IPS-18a (cell line): ENCODE measurements around the gene FBXL13.
"Not testable (repeated sequence)": the region's sequence is repeated elsewhere in the genome, so short reads cannot be mapped to it uniquely, and the experiment has no call there.

Source experiments
- H3K27ac ChIP-seq: one replicate; pipeline ENCODE4 v1.5.1; 2013; ENCODE audit warnings: low read length
- H3K27me3 ChIP-seq: one replicate; pipeline ENCODE4 v1.6.1; 2013; ENCODE audit warnings: mild to moderate bottlenecking, low read length; ENCODE audit not compliant: control insufficient read depth, insufficient read depth
- H3K36me3 ChIP-seq: one replicate; pipeline ENCODE4 v1.6.1; 2013; ENCODE audit warnings: low read depth, low read length; ENCODE audit not compliant: control insufficient read depth
- H3K4me1 ChIP-seq: one replicate; pipeline ENCODE4 v1.6.1; 2013; ENCODE audit warnings: low read depth, low read length; ENCODE audit not compliant: control insufficient read depth
- H3K4me3 ChIP-seq: one replicate; pipeline ENCODE4 v1.5.1; 2013; ENCODE audit warnings: low read length
- H3K9ac ChIP-seq: one replicate; pipeline ENCODE4 v1.6.1; 2013; ENCODE audit warnings: mild to moderate bottlenecking, low read length, moderate library complexity
- H3K9me3 ChIP-seq: one replicate; pipeline ENCODE4 v1.6.1; 2013; ENCODE audit warnings: low read depth, low read length; ENCODE audit not compliant: control insufficient read depth

Gene FBXL13

GRCh38 chr7:103074519-103075336 is at the start of gene FBXL13, which contains the start of gene ARMC10:
FBXL13 (minus strand) TSS chr7:103074796.
ARMC10 (plus strand) TSS chr7:103075140; CDS start chr7:103075273, 133 bp downstream.
- H3K4me3 ChIP-seq = peak within 1 kb of the TSS; percentile 97
- no peaks in the 10 kb centered on the region for H3K27me3 ChIP-seq
- peak within 1 kb of the TSS; percentile 51 for H3K27ac ChIP-seq
- no peaks in the 10 kb centered on the region for H3K36me3 ChIP-seq
- no peaks in the 10 kb centered on the region for H3K4me1 ChIP-seq
- H3K9ac ChIP-seq = peak within 1 kb of the TSS; percentile 87
- no peaks in the 10 kb centered on the region for H3K9me3 ChIP-seq

GRCh38 chr7:103123529-103123928 is 48.9 kb upstream of the FBXL13 start:
- no peaks in the 10 kb centered on the region for H3K27me3 ChIP-seq
- H3K9ac ChIP-seq = no peak overlapping the region
- no peaks in the 10 kb centered on the region for H3K9me3 ChIP-seq
- H3K4me3 ChIP-seq = no peak overlapping the region
- peaks cover 27% of the 10 kb centered on the region for H3K36me3 ChIP-seq
- H3K27ac ChIP-seq = no peak overlapping the region
- no peaks in the 10 kb centered on the region for H3K4me1 ChIP-seq

DNA sequence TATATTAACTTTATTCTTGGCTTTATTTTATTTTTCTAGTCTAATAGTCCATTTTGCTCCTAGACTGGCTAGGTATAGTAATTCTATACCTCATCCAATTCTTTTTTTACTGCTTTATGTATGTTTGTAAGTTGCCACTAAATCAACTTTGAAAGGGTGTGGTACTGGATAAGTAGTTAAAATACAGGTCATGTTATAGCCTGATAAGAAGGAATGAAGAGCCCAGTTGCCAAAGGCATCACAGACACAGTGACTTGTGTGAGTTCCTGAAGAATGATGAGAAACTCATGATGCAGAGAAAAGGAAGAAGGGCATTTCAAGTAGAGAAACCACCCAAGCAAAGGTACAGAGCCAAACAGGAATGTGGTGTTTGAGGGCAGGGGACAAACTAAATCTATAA is 47.0 kb upstream of the FBXL13 start:
- Histone ChIP-seq H3K4me1 (no peaks in the 10 kb centered on the region), H3K36me3 (peaks cover 19% of the 10 kb centered on the region), H3K4me3 (no peak overlapping the region), H3K9ac (no peak overlapping the region), H3K27ac (no peak overlapping the region), H3K27me3 (no peaks in the 10 kb centered on the region), H3K9me3 (no peaks in the 10 kb centered on the region)

DNA sequence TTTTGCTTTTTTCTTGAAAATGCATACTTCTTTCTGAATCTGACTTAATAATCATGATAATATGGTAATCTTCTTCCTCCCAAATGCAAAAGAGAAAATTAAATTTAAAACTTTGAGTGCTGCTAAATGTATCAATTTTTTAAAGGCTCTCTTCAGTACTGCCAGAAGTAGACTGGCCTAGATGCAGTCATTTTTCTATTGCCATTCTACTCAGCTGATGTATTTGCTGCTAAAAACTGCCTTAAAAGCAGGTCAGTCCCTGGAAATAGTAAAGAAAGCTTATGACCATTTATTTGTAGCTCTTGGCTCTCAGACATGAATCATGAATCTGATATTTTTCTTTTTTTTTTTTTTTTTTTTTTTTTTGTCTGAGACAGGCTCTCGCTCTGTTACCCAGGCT is 45.8 kb upstream of the FBXL13 start:
- H3K4me1 ChIP-seq = no peaks in the 10 kb centered on the region
- no peak overlapping the region for H3K27ac ChIP-seq
- H3K9me3 ChIP-seq = no peaks in the 10 kb centered on the region
- no peak overlapping the region for H3K4me3 ChIP-seq
- no peaks in the 10 kb centered on the region for H3K27me3 ChIP-seq
- no peak overlapping the region for H3K9ac ChIP-seq
- H3K36me3 ChIP-seq = peaks cover 15% of the 10 kb centered on the region

DNA sequence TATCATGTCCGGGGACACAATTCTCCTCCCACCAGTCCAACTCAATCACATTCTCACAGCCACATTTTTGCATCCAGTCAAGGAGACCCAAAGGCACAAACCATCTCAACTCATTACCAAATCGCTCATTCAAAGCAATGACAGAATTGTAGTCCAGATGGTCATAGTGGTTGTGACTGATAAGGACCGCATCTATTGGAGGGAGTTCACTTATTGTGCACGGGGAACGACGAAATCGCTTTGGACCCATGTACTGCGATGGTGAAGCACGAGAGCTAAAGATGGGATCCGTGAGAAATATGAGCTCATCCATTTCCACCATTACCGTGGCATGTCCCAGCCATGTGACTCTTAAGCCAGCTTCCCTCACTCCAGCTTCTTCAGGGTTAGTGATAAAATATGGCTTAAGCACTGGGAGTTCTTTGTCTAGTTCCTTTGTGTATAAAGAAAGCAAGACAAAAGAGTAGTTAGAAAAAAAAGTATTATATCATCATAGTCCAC is 45.2 kb upstream of the FBXL13 start:
- Histone ChIP-seq H3K9ac (no peak overlapping the region), H3K4me1 (no peaks in the 10 kb centered on the region), H3K36me3 (peaks cover 15% of the 10 kb centered on the region), H3K27me3 (no peaks in the 10 kb centered on the region), H3K4me3 (no peak overlapping the region), H3K27ac (no peak overlapping the region), H3K9me3 (no peaks in the 10 kb centered on the region)

- Histone ChIP-seq H3K4me3 (no peak overlapping the region), H3K9me3 (no peaks in the 10 kb centered on the region), H3K4me1 (no peaks in the 10 kb centered on the region), H3K27me3 (no peaks in the 10 kb centered on the region), H3K9ac (no peak overlapping the region), H3K27ac (no peak overlapping the region), H3K36me3 (peaks cover 15% of the 10 kb centered on the region)
Measured at GRCh38 chr7:103117465-103117864, 42.9 kb upstream of the FBXL13 start.

DNA sequence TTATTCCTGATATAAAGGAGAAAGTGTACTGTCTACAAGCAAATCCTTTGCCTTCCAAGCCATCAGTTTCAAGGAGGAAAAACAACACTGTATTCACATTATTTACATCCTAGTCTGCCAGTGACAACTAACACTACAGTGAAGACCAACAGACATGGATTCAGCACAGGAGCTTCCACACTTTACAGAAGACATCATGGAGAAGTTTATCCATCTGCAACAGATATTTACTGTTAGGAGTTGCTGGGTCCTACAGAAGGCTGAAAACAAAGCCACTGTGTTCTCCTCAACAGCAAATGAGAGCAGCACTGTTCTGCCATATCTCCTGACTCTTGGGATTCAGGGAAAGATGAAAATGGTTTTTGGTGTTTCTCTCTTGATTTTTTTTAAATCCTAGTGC is 42.4 kb upstream of the FBXL13 start:
- Histone ChIP-seq H3K27me3 (no peaks in the 10 kb centered on the region), H3K36me3 (peaks cover 15% of the 10 kb centered on the region), H3K4me1 (no peaks in the 10 kb centered on the region)

DNA sequence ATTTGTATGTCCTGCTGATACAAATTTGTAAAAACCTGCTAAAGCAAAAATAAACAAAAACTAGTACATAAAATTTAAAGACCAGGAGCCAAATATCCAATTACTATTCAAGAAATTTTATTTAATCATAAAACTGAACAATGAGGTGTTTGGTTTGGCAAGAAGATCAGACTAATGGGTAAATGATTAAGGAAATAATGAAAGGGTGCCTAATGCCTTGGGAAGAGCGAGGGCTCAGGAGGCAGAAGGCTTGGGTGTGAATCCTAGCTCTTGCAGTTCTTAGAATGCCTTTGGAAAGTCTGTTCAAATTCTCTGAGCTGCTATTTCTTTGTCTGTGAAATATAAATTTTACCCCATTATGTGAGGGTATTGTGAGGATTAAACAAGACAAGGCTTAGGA is 41.9 kb upstream of the FBXL13 start:
- H3K4me3 ChIP-seq = no peak overlapping the region
- H3K9me3 ChIP-seq = no peaks in the 10 kb centered on the region
- peaks cover 15% of the 10 kb centered on the region for H3K36me3 ChIP-seq
- no peak overlapping the region for H3K9ac ChIP-seq
- no peaks in the 10 kb centered on the region for H3K27me3 ChIP-seq
- no peak overlapping the region for H3K27ac ChIP-seq
- H3K4me1 ChIP-seq = no peaks in the 10 kb centered on the region

More for the DNA sequence above, 42.4 kb upstream of the FBXL13 start:
- no peak overlapping the region for H3K4me3 ChIP-seq
- no peak overlapping the region for H3K27ac ChIP-seq
- no peak overlapping the region for H3K9ac ChIP-seq
- H3K9me3 ChIP-seq = no peaks in the 10 kb centered on the region

DNA sequence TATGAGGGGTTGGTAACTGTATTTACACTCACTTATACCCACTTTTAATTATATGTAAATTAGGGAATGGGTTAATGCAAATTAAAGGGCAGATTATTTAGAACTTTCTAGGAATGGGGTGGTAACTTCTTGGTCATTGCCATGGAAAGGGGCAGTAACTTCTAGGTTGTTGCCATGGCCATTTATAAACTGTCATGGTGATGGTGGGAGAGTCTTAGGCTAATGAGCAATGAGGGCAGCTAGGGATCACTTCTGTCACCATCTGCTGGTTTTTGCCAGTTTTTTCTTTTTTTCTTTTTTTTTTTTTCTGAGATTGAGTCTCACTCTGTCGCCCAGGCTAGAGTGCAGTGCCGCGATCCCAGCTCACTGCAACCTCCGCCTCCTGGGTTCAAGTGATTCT is 41.2 kb upstream of the FBXL13 start:
- H3K9ac ChIP-seq = no peak overlapping the region
- no peaks in the 10 kb centered on the region for H3K4me1 ChIP-seq
- H3K36me3 ChIP-seq = peaks cover 11% of the 10 kb centered on the region
- H3K4me3 ChIP-seq = no peak overlapping the region
- no peaks in the 10 kb centered on the region for H3K27me3 ChIP-seq
- H3K9me3 ChIP-seq = no peaks in the 10 kb centered on the region
- H3K27ac ChIP-seq = no peak overlapping the region

DNA sequence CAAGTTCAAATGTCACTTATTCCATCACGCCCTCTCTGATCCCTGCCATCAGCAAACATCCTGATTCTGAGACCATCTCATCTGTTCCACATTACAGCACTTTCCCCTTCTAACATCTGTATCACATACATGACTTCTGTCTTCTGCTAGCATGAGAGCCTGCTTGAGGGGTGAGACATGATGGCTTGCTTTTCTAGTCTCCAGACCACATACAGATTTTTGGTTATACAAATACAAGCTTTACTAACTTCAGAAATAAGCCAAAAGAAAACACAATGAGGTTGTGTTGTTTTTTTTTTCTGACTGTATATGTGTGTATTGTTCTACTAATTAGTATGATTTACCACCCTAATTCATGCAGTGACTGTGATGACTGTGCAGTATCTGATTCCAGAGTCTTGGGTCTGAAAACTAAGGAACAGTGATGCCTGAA is 40.0 kb upstream of the FBXL13 start:
- no peaks in the 10 kb centered on the region for H3K27me3 ChIP-seq
- peaks cover 5% of the 10 kb centered on the region for H3K36me3 ChIP-seq
- H3K27ac ChIP-seq = no peak overlapping the region
- H3K9me3 ChIP-seq = no peaks in the 10 kb centered on the region
- no peaks in the 10 kb centered on the region for H3K4me1 ChIP-seq
- no peak overlapping the region for H3K4me3 ChIP-seq
- H3K9ac ChIP-seq = no peak overlapping the region

DNA sequence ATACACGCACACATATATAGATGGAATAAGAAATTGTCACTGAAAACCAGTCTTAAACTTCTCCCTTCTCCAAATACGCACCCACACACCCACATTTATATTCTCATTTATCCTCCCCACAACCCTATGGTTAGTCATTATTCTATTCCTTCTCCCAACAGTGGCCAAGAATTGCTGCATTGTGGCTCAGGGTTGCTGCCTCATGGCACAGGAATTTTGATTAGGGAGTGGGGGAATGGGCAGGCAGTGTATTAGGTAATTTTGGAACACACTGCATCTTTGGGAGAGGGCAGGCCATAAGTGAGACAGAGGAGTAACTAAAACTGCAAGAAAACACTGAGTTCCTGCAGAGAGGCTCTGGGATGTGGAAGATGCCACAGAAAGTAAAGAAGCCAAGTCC is 38.6 kb upstream of the FBXL13 start:
- Histone ChIP-seq H3K4me3 (no peak overlapping the region), H3K27ac (no peak overlapping the region), H3K4me1 (no peaks in the 10 kb centered on the region), H3K9ac (no peak overlapping the region), H3K9me3 (no peaks in the 10 kb centered on the region), H3K27me3 (no peaks in the 10 kb centered on the region), H3K36me3 (peaks cover 5% of the 10 kb centered on the region)

DNA sequence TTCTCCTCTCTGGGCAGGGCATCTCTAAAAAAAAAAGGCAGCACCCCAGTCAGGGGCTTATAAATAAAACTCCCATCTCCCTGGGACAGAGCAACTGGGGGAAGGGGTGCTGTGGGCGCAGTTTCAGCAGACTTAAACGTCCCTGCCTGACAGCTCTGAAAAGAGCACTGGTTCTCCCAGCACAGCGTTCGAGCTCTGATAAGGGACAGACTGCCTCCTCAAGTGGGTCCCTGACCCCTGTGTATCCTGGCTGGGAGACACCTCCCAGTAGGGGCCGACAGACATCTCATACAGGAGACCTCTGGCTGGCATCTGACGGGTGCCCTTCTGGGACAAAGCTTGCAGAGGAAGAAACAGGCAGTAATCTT is 32.1 kb upstream of the FBXL13 start:
- not testable (repeated sequence) for H3K27me3 ChIP-seq, H3K4me3 ChIP-seq, H3K9me3 ChIP-seq, H3K36me3 ChIP-seq, H3K9ac ChIP-seq, H3K27ac ChIP-seq
- H3K4me1 ChIP-seq = peaks cover 10% of the 10 kb centered on the region
